H9 (cell line): ENCODE results near the gene CCDC169. TPM values are rescaled to one million over a fixed set of nuclear protein-coding genes. Genes with fewer than 3 reads are reported as not detected.

ENCODE experiments used
- DNase-seq: peaks from one replicate; pipeline ENCODE4 v3.0.0-alpha.2; 2017
- H2AFZ ChIP-seq: one replicate; pipeline ENCODE4 v1.6.1; 2013; ENCODE audit warnings: mild to moderate bottlenecking, low read length, control low read depth, moderate library complexity
- H2AK5ac ChIP-seq: 2 replicates; pipeline ENCODE4 v1.6.1; 2013; ENCODE audit warnings: low read length, control low read depth, mixed read lengths; ENCODE audit not compliant: insufficient read length
- H2BK120ac ChIP-seq: one replicate; pipeline ENCODE4 v1.6.1; 2013; ENCODE audit warnings: low read depth, mild to moderate bottlenecking, low read length, control low read depth, inconsistent platforms; ENCODE audit not compliant: poor library complexity, severe bottlenecking
- H2BK12ac ChIP-seq: 2 replicates; pipeline ENCODE4 v1.6.1; 2013; ENCODE audit warnings: low read length, control low read depth, mixed read lengths, low read depth; ENCODE audit not compliant: insufficient read length
- H2BK15ac ChIP-seq: 2 replicates; pipeline ENCODE4 v1.6.1; 2013; ENCODE audit warnings: low read depth, low read length, control low read depth
- H2BK20ac ChIP-seq: one replicate; pipeline ENCODE4 v1.6.1; 2013; ENCODE audit warnings: low read depth, mild to moderate bottlenecking, low read length, control low read depth, inconsistent platforms; ENCODE audit not compliant: poor library complexity, severe bottlenecking
- H2BK5ac ChIP-seq: 2 replicates; pipeline ENCODE4 v1.6.1; 2013; ENCODE audit warnings: low read length, control low read depth, mixed read lengths; ENCODE audit not compliant: insufficient read length
- H3K14ac ChIP-seq: 2 replicates; pipeline ENCODE4 v1.6.1; 2013; ENCODE audit warnings: low read length, control low read depth; ENCODE audit not compliant: insufficient read depth
- H3K18ac ChIP-seq: 2 replicates; pipeline ENCODE4 v1.6.1; 2013; ENCODE audit warnings: low read depth, mild to moderate bottlenecking, mixed read lengths, low read length, control low read depth; ENCODE audit not compliant: insufficient read length
- H3K23ac ChIP-seq: 2 replicates; pipeline ENCODE4 v1.6.1; 2013; ENCODE audit warnings: low read length, control low read depth, mixed read lengths, low read depth; ENCODE audit not compliant: insufficient read length
- H3K23me2 ChIP-seq: 2 replicates; pipeline ENCODE4 v1.6.1; 2013; ENCODE audit warnings: low read depth, mild to moderate bottlenecking, mixed read lengths, low read length, control low read depth; ENCODE audit not compliant: insufficient read length, poor library complexity, severe bottlenecking
- H3K27ac ChIP-seq: 2 replicates; pipeline ENCODE4 v1.5.1; 2013; ENCODE audit warnings: low read length, control low read depth, mixed read lengths, low read depth; ENCODE audit not compliant: insufficient read length
- H3K27me3 ChIP-seq: 2 replicates; pipeline ENCODE4 v1.6.1; 2013; ENCODE audit warnings: low read length, control low read depth, inconsistent platforms; ENCODE audit not compliant: insufficient read depth
- H3K4ac ChIP-seq: 2 replicates; pipeline ENCODE4 v1.6.1; 2013; ENCODE audit warnings: low read depth, mild to moderate bottlenecking, control low read depth, inconsistent platforms, low read length, moderate library complexity
- H3K4me1 ChIP-seq: 2 replicates; pipeline ENCODE4 v1.6.1; 2013; ENCODE audit warnings: low read length, control low read depth, inconsistent platforms; ENCODE audit not compliant: insufficient read depth
- H3K4me2 ChIP-seq: 2 replicates; pipeline ENCODE4 v1.6.1; 2013; ENCODE audit warnings: low read length, control low read depth, mixed read lengths; ENCODE audit not compliant: insufficient read length, insufficient read depth
- H3K56ac ChIP-seq: 2 replicates; pipeline ENCODE4 v1.6.1; 2013; ENCODE audit warnings: low read depth, mild to moderate bottlenecking, mixed read lengths, low read length, control low read depth; ENCODE audit not compliant: insufficient read length
- H3K79me1 ChIP-seq: 2 replicates; pipeline ENCODE4 v1.6.1; 2013; ENCODE audit warnings: low read depth, mild to moderate bottlenecking, moderate library complexity, low read length, control low read depth, inconsistent platforms; ENCODE audit not compliant: insufficient read depth, poor library complexity, severe bottlenecking
- H3K79me2 ChIP-seq: 2 replicates; pipeline ENCODE4 v1.6.1; 2013; ENCODE audit warnings: low read length, control low read depth, inconsistent platforms; ENCODE audit not compliant: insufficient read depth
- H3K9ac ChIP-seq: 2 replicates; pipeline ENCODE4 v1.6.1; 2013; ENCODE audit warnings: low read length, control low read depth, mixed read lengths; ENCODE audit not compliant: insufficient read length; ENCODE audit errors: extremely low read depth
- H3K9me3 ChIP-seq: one replicate; pipeline ENCODE4 v1.6.1; 2013; ENCODE audit warnings: low read depth, low read length, inconsistent platforms; ENCODE audit not compliant: control insufficient read depth
- H3T11ph ChIP-seq: one replicate; pipeline ENCODE4 v1.6.1; 2013; ENCODE audit warnings: mild to moderate bottlenecking, low read length, control low read depth, inconsistent platforms
- H4K20me1 ChIP-seq: one replicate; pipeline ENCODE4 v1.6.1; 2013; ENCODE audit not compliant: control insufficient read depth, insufficient read length, insufficient read depth
- H4K5ac ChIP-seq: 2 replicates; pipeline ENCODE4 v1.6.1; 2013; ENCODE audit warnings: low read depth, mild to moderate bottlenecking, mixed read lengths, low read length, control low read depth; ENCODE audit not compliant: insufficient read length
- H4K8ac ChIP-seq: replicated peaks from 2 replicates; pipeline ENCODE4 v1.6.1; 2013; ENCODE audit warnings: low read length, control low read depth, mixed read lengths, low read depth; ENCODE audit not compliant: insufficient read length
- H4K91ac ChIP-seq: 2 replicates; pipeline ENCODE4 v1.6.1; 2013; ENCODE audit warnings: low read depth, mild to moderate bottlenecking, moderate library complexity, mixed read lengths, low read length, control low read depth; ENCODE audit not compliant: insufficient read length
- H3K27ac Mint-ChIP-seq, 3 experiments: 2 replicates in 2 of 3; 3 replicates in 1 of 3; pipeline ENCODE4 v1.8.0; 2020 to 2021; ENCODE audit warnings: mixed read lengths in 3 of 3, mild to moderate bottlenecking in 1 of 3, moderate library complexity in 1 of 3
- H3K27me3 Mint-ChIP-seq: 2 replicates; pipeline ENCODE4 v1.8.0; 2021; ENCODE audit warnings: low read depth, mild to moderate bottlenecking, moderate library complexity, mixed read lengths
- H3K36me3 Mint-ChIP-seq, 3 experiments: 2 replicates in 2 of 3; 3 replicates in 1 of 3; pipeline ENCODE4 v1.8.0; 2020 to 2021; ENCODE audit warnings: low read depth in 3 of 3, mixed read lengths in 3 of 3; ENCODE audit not compliant: insufficient read depth in 1 of 3
- H3K4me1 Mint-ChIP-seq, 2 experiments: 2 replicates each; pipeline ENCODE4 v1.8.0; 2020; ENCODE audit warnings: mixed read lengths in 2 of 2
- H3K4me3 Mint-ChIP-seq, 2 experiments: 2 replicates in 1 of 2; 3 replicates in 1 of 2; pipeline ENCODE4 v1.8.0; 2020 to 2021; ENCODE audit warnings: mild to moderate bottlenecking in 2 of 2, mixed read lengths in 2 of 2, moderate library complexity in 1 of 2
- H3K9me3 Mint-ChIP-seq, 2 experiments: 2 replicates in 1 of 2; 3 replicates in 1 of 2; pipeline ENCODE4 v1.8.0; 2020; ENCODE audit warnings: mild to moderate bottlenecking in 2 of 2, mixed read lengths in 2 of 2, moderate library complexity in 1 of 2
- CTCF ChIP-seq: fragments of 200-600 bp; sonication (generic); conservative IDR thresholded peaks from 3 replicates; pipeline ENCODE4 v1.8.0; 2021; ENCODE audit warnings: antibody characterized with exemption, mild to moderate bottlenecking
- WGBS: extraction: QIAGEN DNeasy Blood & Tissue Kit; methylation state at CpG from one replicate; pipeline ENCODE4 v1.1.7; 2013; ENCODE audit warnings: missing lambda C conversion rate, low lambda C conversion rate, mixed read lengths; ENCODE audit not compliant: insufficient read length; ENCODE audit errors: extremely low coverage; 5-methylcytosine and 5-hydroxymethylcytosine counted together
- total RNA-seq: library from RNA; stranded (reverse); gene quantifications from 2 replicates; pipeline ENCODE4 v1.2.1, GENCODE V29; 2021

The CCDC169 gene
- total RNA-seq, 1 experiment from 2014 or later = 19.1 TPM

- H2BK12ac ChIP-seq = no peak overlapping the region
- H4K8ac ChIP-seq = no peak overlapping the region
- H4K20me1 ChIP-seq = no peaks in the 10 kb centered on the region
- Mint-ChIP-seq H3K27me3 (no peaks in the 10 kb centered on the region), H3K9me3 (no peaks in the 10 kb centered on the region; a peak in 1 of 5 replicates), H3K36me3 (no peaks in the 10 kb centered on the region), H3K27ac (no peak overlapping the region), H3K4me1 (peaks cover 13% of the 10 kb centered on the region in 2 experiments), H3K4me3 (no peak overlapping the region)
- no peak overlapping the region for H3K4me2 ChIP-seq
- no peak overlapping the region for H3K27ac ChIP-seq
- no peaks in the 10 kb centered on the region for H3K79me2 ChIP-seq
- TF ChIP-seq CTCF = no peak
- no peak overlapping the region for H2BK15ac ChIP-seq
- no peak overlapping the region for H2AK5ac ChIP-seq
- no peak overlapping the region for H4K91ac ChIP-seq
- H3K4me1 ChIP-seq = no peaks in the 10 kb centered on the region
- H4K5ac ChIP-seq = no peak overlapping the region
- H3K56ac ChIP-seq = no peak overlapping the region
- H3T11ph ChIP-seq = no peak overlapping the region
- no peaks in the 10 kb centered on the region for H3K27me3 ChIP-seq
- no peak overlapping the region for H3K23ac ChIP-seq
- no peak overlapping the region for H2BK120ac ChIP-seq
- H3K79me1 ChIP-seq = no peaks in the 10 kb centered on the region
- no peaks in the 10 kb centered on the region for H3K9me3 ChIP-seq
- DNase-seq = no peak
- H2AFZ ChIP-seq = no peak overlapping the region
- no peak overlapping the region for H2BK5ac ChIP-seq
- no peak overlapping the region for H3K9ac ChIP-seq
- H3K4ac ChIP-seq = no peak overlapping the region
- WGBS = no CpG with 5 or more reads among the region's 3 CpGs
- peak overlapping the region; percentile 40 for H3K18ac ChIP-seq
- H2BK20ac ChIP-seq = no peak overlapping the region
- H3K14ac ChIP-seq = no peak overlapping the region
- H3K23me2 ChIP-seq = no peaks in the 10 kb centered on the region
These were observed 36.6 kb downstream of the CCDC169 start for GRCh38 chr13:36261011-36261410.
